NT2/D1 (cell line): ENCODE data around the gene PDPK1.
"Not testable (repeated sequence)": the region's sequence is repeated elsewhere in the genome, so short reads cannot be mapped to it uniquely, and the experiment has no call there.

Source experiments
- DNase-seq: peaks from one replicate; pipeline ENCODE4 v3.0.0-alpha.2; 2011; ENCODE audit warnings: low read depth, low spot score
- H3K27me3 ChIP-seq: 2 replicates; pipeline ENCODE4 v1.6.0; 2011; ENCODE audit warnings: mild to moderate bottlenecking; ENCODE audit not compliant: insufficient read length, insufficient read depth
- H3K36me3 ChIP-seq: 2 replicates; pipeline ENCODE4 v1.6.1; 2011; ENCODE audit warnings: mild to moderate bottlenecking, low read length, mixed read lengths; ENCODE audit not compliant: insufficient read depth, insufficient read length
- H3K4me1 ChIP-seq: 2 replicates; pipeline ENCODE4 v1.5.1; 2011; ENCODE audit not compliant: insufficient read depth, insufficient read length
- H3K4me3 ChIP-seq: 2 replicates; pipeline ENCODE4 v1.5.1; 2011; ENCODE audit warnings: low read depth; ENCODE audit not compliant: insufficient read length
- H3K9ac ChIP-seq: 2 replicates; pipeline ENCODE4 v1.6.0; 2011; ENCODE audit warnings: low read depth; ENCODE audit not compliant: insufficient read length
- H3K9me3 ChIP-seq: 2 replicates; pipeline ENCODE4 v1.5.1; 2011; ENCODE audit warnings: mild to moderate bottlenecking, low read length; ENCODE audit not compliant: insufficient read depth

PDPK1 gene

GRCh38 chr16:2631203-2631602 lies 93.4 kb downstream of the PDPK1 start:
- H3K27me3 ChIP-seq, H3K4me1 ChIP-seq, H3K36me3 ChIP-seq, H3K4me3 ChIP-seq, H3K9ac ChIP-seq, DNase-seq, H3K9me3 ChIP-seq: not testable (repeated sequence)

- H3K4me1 ChIP-seq, H3K27me3 ChIP-seq, H3K4me3 ChIP-seq, H3K9ac ChIP-seq, DNase-seq, H3K9me3 ChIP-seq, H3K36me3 ChIP-seq: not testable (repeated sequence)
Measured at GRCh38 chr16:2632291-2632690, 94.5 kb downstream of the PDPK1 start.

- H3K9me3 ChIP-seq, H3K9ac ChIP-seq, H3K4me1 ChIP-seq, H3K4me3 ChIP-seq, H3K36me3 ChIP-seq, DNase-seq, H3K27me3 ChIP-seq: not testable (repeated sequence)
Measured at GRCh38 chr16:2639071-2639721, 101.4 kb downstream of the PDPK1 start.

- not testable (repeated sequence) for H3K9me3 ChIP-seq, H3K27me3 ChIP-seq, DNase-seq, H3K4me1 ChIP-seq, H3K4me3 ChIP-seq, H3K36me3 ChIP-seq, H3K9ac ChIP-seq
Measured at GRCh38 chr16:2639722-2640072, 101.9 kb downstream of the PDPK1 start.

- H3K36me3 ChIP-seq, DNase-seq, H3K9ac ChIP-seq, H3K4me3 ChIP-seq, H3K4me1 ChIP-seq, H3K27me3 ChIP-seq, H3K9me3 ChIP-seq: not testable (repeated sequence)
Measured at GRCh38 chr16:2642561-2642960, 104.7 kb downstream of the PDPK1 start.

- not testable (repeated sequence) for DNase-seq, H3K9ac ChIP-seq, H3K4me1 ChIP-seq, H3K36me3 ChIP-seq, H3K27me3 ChIP-seq, H3K9me3 ChIP-seq, H3K4me3 ChIP-seq
Measured at GRCh38 chr16:2644754-2645453, 107.1 kb downstream of the PDPK1 start.

- H3K4me1 ChIP-seq, H3K4me3 ChIP-seq, H3K9me3 ChIP-seq, H3K36me3 ChIP-seq, DNase-seq, H3K9ac ChIP-seq, H3K27me3 ChIP-seq: not testable (repeated sequence)
Measured at GRCh38 chr16:2651268-2651871, 113.5 kb downstream of the PDPK1 start.
